IMR-90 (cell line): ENCODE measurements around the gene SDHB. TPM values are rescaled to one million over a fixed set of nuclear protein-coding genes. Genes with fewer than 3 reads are reported as not detected.

ENCODE experiments used
- ATAC-seq: fragments of 200-7000 bp; cut with Tn5 transposase; 2 replicates; pipeline ENCODE4 v1.9.1; 2020; ENCODE audit warnings: low read depth, mild to moderate bottlenecking, moderate library complexity
- BruUV-seq: library from RNA; stranded (reverse); fragments of 400-500 nt; replicated peaks from 2 replicates; lab custom pipeline; 2021; lab: Mats Ljungman, UMichigan
- CTCF ChIA-PET: fragments of 300-600 bp; formaldehyde crosslinking; extraction: SDS; loops from one replicate; lab custom pipeline; 2021; ENCODE audit warnings: antibody characterized with exemption; lab: Yijun Ruan, JAX
- POLR2A ChIA-PET: fragments of 300-600 bp; sonication (Branson Sonifier 250); formaldehyde crosslinking; loops from one replicate; lab custom pipeline; 2022; ENCODE audit warnings: antibody characterized with exemption; ENCODE audit not compliant: unreplicated experiment; lab: Charles Lee
- DNase-seq: peaks from one replicate; pipeline ENCODE4 v3.0.0; 2013
- H2AFZ ChIP-seq: replicated peaks from 2 replicates; pipeline ENCODE3; 2013; ENCODE audit warnings: low read length, mild to moderate bottlenecking; ENCODE audit not compliant: poor library complexity
- H2AK5ac ChIP-seq: 2 replicates; pipeline ENCODE4 v1.6.1; 2013; ENCODE audit warnings: low read depth, low read length, inconsistent platforms
- H2AK9ac ChIP-seq: replicated peaks from 2 replicates; pipeline ENCODE3; 2013; ENCODE audit warnings: mild to moderate bottlenecking, low read depth, low read length, moderate library complexity; ENCODE audit not compliant: poor library complexity
- H2BK120ac ChIP-seq: 2 replicates; pipeline ENCODE4 v1.6.1; 2013; ENCODE audit warnings: low read depth, low read length, inconsistent platforms
- H2BK15ac ChIP-seq: 3 replicates; pipeline ENCODE4 v1.6.1; 2013; ENCODE audit warnings: low read depth, low read length, inconsistent platforms
- H2BK20ac ChIP-seq: 2 replicates; pipeline ENCODE4 v1.6.1; 2013; ENCODE audit warnings: low read depth, mild to moderate bottlenecking, inconsistent platforms, low read length, moderate library complexity
- H2BK5ac ChIP-seq: 2 replicates; pipeline ENCODE4 v1.6.1; 2013; ENCODE audit warnings: mild to moderate bottlenecking, low read depth, low read length, inconsistent platforms; ENCODE audit not compliant: poor library complexity, severe bottlenecking
- H3K14ac ChIP-seq: replicated peaks from 2 replicates; pipeline ENCODE4 v1.6.1; 2013; ENCODE audit warnings: low read depth, low read length, inconsistent platforms
- H3K18ac ChIP-seq: 2 replicates; pipeline ENCODE4 v1.6.1; 2013; ENCODE audit warnings: low read depth, low read length, control low read depth
- H3K23ac ChIP-seq: 2 replicates; pipeline ENCODE4 v1.6.1; 2013; ENCODE audit warnings: low read depth, low read length, inconsistent platforms
- H3K27ac ChIP-seq: 2 replicates; pipeline ENCODE4 v1.5.1; 2013; ENCODE audit warnings: mild to moderate bottlenecking, control low read depth, low read length; ENCODE audit not compliant: insufficient read depth
- H3K27me3 ChIP-seq: 2 replicates; pipeline ENCODE4 v1.6.1; 2013; ENCODE audit warnings: low read length; ENCODE audit not compliant: control insufficient read depth, insufficient read depth
- H3K36me3 ChIP-seq: 2 replicates; pipeline ENCODE4 v1.6.1; 2013; ENCODE audit warnings: low read length, mixed read lengths; ENCODE audit not compliant: control insufficient read depth, insufficient read depth
- H3K4ac ChIP-seq: 2 replicates; pipeline ENCODE4 v1.6.1; 2013; ENCODE audit warnings: low read depth, low read length, inconsistent platforms
- H3K4me1 ChIP-seq: 2 replicates; pipeline ENCODE4 v1.6.1; 2013; ENCODE audit warnings: low read length, mixed read lengths; ENCODE audit not compliant: control insufficient read depth, insufficient read depth
- H3K4me2 ChIP-seq: 2 replicates; pipeline ENCODE4 v1.6.1; 2013; ENCODE audit warnings: low read depth, mild to moderate bottlenecking, control low read depth, low read length, moderate library complexity
- H3K4me3 ChIP-seq: 2 replicates; pipeline ENCODE4 v1.5.1; 2013; ENCODE audit warnings: low read depth, mild to moderate bottlenecking, control low read depth, low read length, moderate library complexity; ENCODE audit not compliant: insufficient read depth
- H3K56ac ChIP-seq: 2 replicates; pipeline ENCODE4 v1.6.1; 2013; ENCODE audit warnings: low read length, inconsistent platforms; ENCODE audit not compliant: insufficient read depth; ENCODE audit errors: extremely low read depth
- H3K79me1 ChIP-seq, 2 experiments: 2 replicates each; pipeline ENCODE4 v1.6.1; 2013; ENCODE audit warnings: low read length in 2 of 2, inconsistent platforms in 1 of 2, low read depth in 1 of 2
- H3K9ac ChIP-seq: 2 replicates; pipeline ENCODE4 v1.6.1; 2013; ENCODE audit warnings: low read depth, low read length, control low read depth
- H3K9me1 ChIP-seq: 2 replicates; pipeline ENCODE4 v1.6.1; 2013; ENCODE audit warnings: low read length, inconsistent platforms; ENCODE audit not compliant: insufficient read depth
- H3K9me3 ChIP-seq: 2 replicates; pipeline ENCODE4 v1.6.1; 2013; ENCODE audit warnings: low read length; ENCODE audit not compliant: control insufficient read depth, insufficient read depth
- H4K20me1 ChIP-seq: 2 replicates; pipeline ENCODE4 v1.6.1; 2013; ENCODE audit warnings: low read length, inconsistent platforms; ENCODE audit not compliant: insufficient read depth
- H4K5ac ChIP-seq: 2 replicates; pipeline ENCODE4 v1.6.1; 2013; ENCODE audit warnings: mild to moderate bottlenecking, low read depth, low read length, control low read depth
- H4K8ac ChIP-seq, 2 experiments: 2 replicates each; pipeline ENCODE4 v1.6.1; 2013; ENCODE audit warnings: low read depth in 2 of 2, low read length in 2 of 2, control low read depth in 1 of 2, inconsistent platforms in 1 of 2
- H4K91ac ChIP-seq: 2 replicates; pipeline ENCODE4 v1.6.1; 2013; ENCODE audit warnings: low read depth, low read length, inconsistent platforms; ENCODE audit not compliant: insufficient read depth
- MAFK ChIP-seq: IDR thresholded peaks from 2 replicates; pipeline ENCODE4 v1.6.1; 2012; ENCODE audit warnings: low read depth, low read length, improper control_type of control experiment
- USF2 ChIP-seq: fragments of 150-350 bp; IDR thresholded peaks from 2 replicates; pipeline ENCODE4 v1.6.1; 2017; ENCODE audit warnings: mild to moderate bottlenecking, antibody characterized with exemption, low read length, low read depth
- WGBS, 2 experiments: methylation state at CpG; one replicate each; pipeline versions ENCODE4 v1.1.5 to v1.1.7; 2013; ENCODE audit warnings: missing lambda C conversion rate in 2 of 2; ENCODE audit not compliant: insufficient read length in 1 of 2; ENCODE audit errors: extremely low coverage in 2 of 2; 5-methylcytosine and 5-hydroxymethylcytosine counted together
- dilution Hi-C: fragments of 300-500 bp; cut with HindIII; formaldehyde crosslinking; loops from one replicate; pipeline ENCODE4 v1.14.3; 2018; ENCODE audit warnings: low sequenced_read_pairs; ENCODE audit not compliant: unreplicated experiment
- in situ Hi-C: fragments of 300-500 bp; cut with MboI; formaldehyde crosslinking; loops from 3 replicates; pipeline ENCODE4 v1.14.3; 2019; ENCODE audit warnings: low sequenced_read_pairs, inconsistent platforms, mixed read lengths
- intact Hi-C: fragments of 100-400 bp; cut with micrococcal nuclease; formaldehyde crosslinking; loops from 2 replicates; pipeline ENCODE4 v1.10.0; 2022
- polyA plus RNA-seq, 3 experiments: library from polyadenylated mRNA; depleted of rRNA; stranded (reverse); fragments of >200 nt; gene quantifications; 2 replicates each; pipeline ENCODE4 v1.2.3, GENCODE V29; 2012; ENCODE audit warnings: low replicate concordance in 1 of 3
- total RNA-seq: library from RNA; depleted of rRNA; stranded (reverse); fragments of >200 nt; gene quantifications from 2 replicates; pipeline ENCODE4 v1.2.3, GENCODE V29; 2012

The SDHB gene
- total and polyA plus RNA-seq, 2 of the 4 experiments (the other 2 are of a cell fraction) = 122 to 206 TPM

GRCh38 chr1:17080085-17080759, 26.4 kb upstream of the SDHB start:
- no TSS peak for BruUV-seq
- H2AK5ac ChIP-seq = no peak overlapping the region
- peaks cover 5% of the 10 kb centered on the region; the same call in 1 of the 2 replicates for H3K9me3 ChIP-seq
- H2BK15ac ChIP-seq = no peak overlapping the region
- intact Hi-C loops = no loop called here
- H2AFZ ChIP-seq = no peak overlapping the region
- dilution Hi-C loops = no loop called here
- H3K18ac ChIP-seq = no peak overlapping the region
- POLR2A ChIA-PET = no interaction called here
- H3K9me1 ChIP-seq = no peaks in the 10 kb centered on the region
- H3K4me1 ChIP-seq = no peaks in the 10 kb centered on the region
- H4K20me1 ChIP-seq = no peaks in the 10 kb centered on the region
- no peak overlapping the region for H2BK5ac ChIP-seq
- H4K5ac ChIP-seq = no peak overlapping the region
- peaks cover 24% of the 10 kb centered on the region for H3K27me3 ChIP-seq
- no peak overlapping the region for H4K8ac ChIP-seq
- CTCF ChIA-PET = no interaction called here
- H2BK120ac ChIP-seq = no peak overlapping the region
- H2BK20ac ChIP-seq = no peak overlapping the region
- H4K91ac ChIP-seq = no peak overlapping the region
- H3K23ac ChIP-seq = no peak overlapping the region
- no peak overlapping the region for H2AK9ac ChIP-seq
- no peak overlapping the region for H3K9ac ChIP-seq
- H3K36me3 ChIP-seq = no peaks in the 10 kb centered on the region
- ATAC-seq (no peak), DNase-seq (no peak)
- H3K56ac ChIP-seq = no peak overlapping the region
- no peak overlapping the region for H3K4me2 ChIP-seq
- in situ Hi-C loops = no loop called here
- no peak overlapping the region for H3K4me3 ChIP-seq
- no peak overlapping the region for H3K4ac ChIP-seq
- no peak overlapping the region for H3K14ac ChIP-seq
- WGBS, 2 experiments = 64% methylated on average over 2 of the region's 8 CpGs; no CpG with 5 or more reads in 1 of the 2 experiments
- no peak overlapping the region for H3K27ac ChIP-seq
- H3K79me1 ChIP-seq = no peaks in the 10 kb centered on the region
- TF ChIP-seq MAFK (no peak), USF2 (peak; percentile 50; the same call in 1 of the 2 replicates)
